OCI-LY7 (cell line): Measurements from ENCODE around the gene ATP6V0C.
"Not testable (repeated sequence)": the region's sequence is repeated elsewhere in the genome, so short reads cannot be mapped to it uniquely, and the experiment has no call there.

Experiments used
- CTCF ChIP-seq: fragments of 200-600 bp; sonication (generic); conservative IDR thresholded peaks from 2 replicates; pipeline ENCODE4 v1.5.1; 2014; ENCODE audit warnings: mild to moderate bottlenecking, antibody characterized with exemption, low read length, moderate library complexity, mixed read lengths
- EZH2phosphoT487 ChIP-seq: fragments of 200-600 bp; sonication (generic); IDR thresholded peaks from 2 replicates; pipeline ENCODE4 v1.6.1; 2018; ENCODE audit warnings: low read depth, borderline replicate concordance, mild to moderate bottlenecking, mixed run types, antibody characterized with exemption, low read length, moderate library complexity, mixed read lengths

GRCh38 chr16:2567506-2567905, 53.8 kb downstream of the ATP6V0C start:
- not testable (repeated sequence) for TF ChIP-seq CTCF, EZH2phosphoT487
